ENCODE data around the gene PKNOX2. TPM values are rescaled to one million over a fixed set of nuclear protein-coding genes. Genes with fewer than 3 reads are reported as not detected.

The PKNOX2 gene
- total and polyA plus RNA-seq, 4 donors, result 0.14 to 0.29 (median 0.24) TPM

GRCh38 chr11:125315079-125315740 lies 150.7 kb downstream of the PKNOX2 start:
- no peaks in the 10 kb centered on the region for H3K4me1 ChIP-seq (ENCODE audit: control insufficient read depth in 4 of 4, insufficient read depth in 4 of 4, low read length in 3 of 4)
- no peak overlapping the region for H3K4me3 ChIP-seq (ENCODE audit: low read depth in 1 of 3, low read length in 3 of 3)
- TF ChIP-seq RXRA (IDR thresholded peaks at IDR 0.05), result no peak
- TF ChIP-seq ATF3 (IDR thresholded peaks at IDR 0.05), result no peak
- TF ChIP-seq EGR1 (IDR thresholded peaks at IDR 0.05; ENCODE audit: low read depth in 2 of 2), result no peak
- TF ChIP-seq ZBTB33 (IDR thresholded peaks at IDR 0.05), result no peak
- TF ChIP-seq JUND (IDR thresholded peaks at IDR 0.05), result no peak
- TF ChIP-seq CTCF (IDR thresholded peaks at IDR 0.05; ENCODE audit: low read depth, low read length, missing input control), result no peak
- TF ChIP-seq MAX (IDR thresholded peaks at IDR 0.05), result no peak
- no peak for TF ChIP-seq YY1 (IDR thresholded peaks at IDR 0.05)
- no peak for TF ChIP-seq FOXA2 (IDR thresholded peaks at IDR 0.05)
- TF ChIP-seq NR2F2 (IDR thresholded peaks at IDR 0.05), result no peak
- TF ChIP-seq GABPA (IDR thresholded peaks at IDR 0.05 in 1 of 2, conservative IDR thresholded peaks at IDR 0.05 in 1 of 2), result no peak
- no peak for TF ChIP-seq HNF4A (conservative IDR thresholded peaks at IDR 0.05)
- no peak for TF ChIP-seq HNF4G (IDR thresholded peaks at IDR 0.05)
- no peaks in the 10 kb centered on the region for H3K9me3 ChIP-seq (ENCODE audit: control insufficient read depth in 4 of 4, low read length in 3 of 4)
- 65% methylated on average over 7 of the region's 7 CpGs for WGBS
- H3K27me3 ChIP-seq (ENCODE audit: control insufficient read depth in 4 of 4, insufficient read depth in 4 of 4, low read length in 3 of 4), result no peaks in the 10 kb centered on the region
- H3K36me3 ChIP-seq (ENCODE audit: control insufficient read depth in 4 of 4, insufficient read depth in 3 of 4, low read depth in 1 of 4, low read length in 3 of 4), result no peaks in the 10 kb centered on the region
- no peak for DNase-seq (ENCODE audit: low spot score)
- H3K27ac ChIP-seq (ENCODE audit: low read depth in 1 of 2, low read length in 2 of 2), result no peak overlapping the region
- H3K9ac ChIP-seq (ENCODE audit: low read depth in 1 of 2, low read length in 2 of 2), result no peak overlapping the region

GRCh38 chr11:125317416-125317815 lies 152.9 kb downstream of the PKNOX2 start:
- H3K27ac ChIP-seq (ENCODE audit: low read depth in 1 of 2, low read length in 2 of 2), result no peak overlapping the region
- H3K27me3 ChIP-seq (ENCODE audit: control insufficient read depth in 4 of 4, insufficient read depth in 4 of 4, low read length in 3 of 4), result no peaks in the 10 kb centered on the region
- H3K4me3 ChIP-seq (ENCODE audit: low read depth in 1 of 3, low read length in 3 of 3), result no peak overlapping the region
- 71% methylated on average over 2 of the region's 2 CpGs for WGBS
- no peak overlapping the region for H3K9ac ChIP-seq (ENCODE audit: low read depth in 1 of 2, low read length in 2 of 2)
- H3K9me3 ChIP-seq (ENCODE audit: control insufficient read depth in 4 of 4, low read length in 3 of 4), result no peaks in the 10 kb centered on the region
- no peak for TF ChIP-seq RXRA (IDR thresholded peaks at IDR 0.05)
- no peak for TF ChIP-seq CTCF (IDR thresholded peaks at IDR 0.05; ENCODE audit: low read depth, low read length, missing input control)
- no peaks in the 10 kb centered on the region for H3K36me3 ChIP-seq (ENCODE audit: control insufficient read depth in 4 of 4, insufficient read depth in 3 of 4, low read depth in 1 of 4, low read length in 3 of 4)
- H3K4me1 ChIP-seq (ENCODE audit: control insufficient read depth in 4 of 4, insufficient read depth in 4 of 4, low read length in 3 of 4), result no peaks in the 10 kb centered on the region
- no peak for DNase-seq (ENCODE audit: low spot score)
